ENCODE results near the gene ADGRA1.
"Not testable (repeated sequence)": the region's sequence is repeated elsewhere in the genome, so short reads cannot be mapped to it uniquely, and the experiment has no call there.

Gene ADGRA1

GRCh38 chr10:133162178-133162909, 74.6 kb downstream of the ADGRA1 start:
- peak in 44 of 56 donors; percentile 21 to 86 (median 64) for DNase-seq

DNA sequence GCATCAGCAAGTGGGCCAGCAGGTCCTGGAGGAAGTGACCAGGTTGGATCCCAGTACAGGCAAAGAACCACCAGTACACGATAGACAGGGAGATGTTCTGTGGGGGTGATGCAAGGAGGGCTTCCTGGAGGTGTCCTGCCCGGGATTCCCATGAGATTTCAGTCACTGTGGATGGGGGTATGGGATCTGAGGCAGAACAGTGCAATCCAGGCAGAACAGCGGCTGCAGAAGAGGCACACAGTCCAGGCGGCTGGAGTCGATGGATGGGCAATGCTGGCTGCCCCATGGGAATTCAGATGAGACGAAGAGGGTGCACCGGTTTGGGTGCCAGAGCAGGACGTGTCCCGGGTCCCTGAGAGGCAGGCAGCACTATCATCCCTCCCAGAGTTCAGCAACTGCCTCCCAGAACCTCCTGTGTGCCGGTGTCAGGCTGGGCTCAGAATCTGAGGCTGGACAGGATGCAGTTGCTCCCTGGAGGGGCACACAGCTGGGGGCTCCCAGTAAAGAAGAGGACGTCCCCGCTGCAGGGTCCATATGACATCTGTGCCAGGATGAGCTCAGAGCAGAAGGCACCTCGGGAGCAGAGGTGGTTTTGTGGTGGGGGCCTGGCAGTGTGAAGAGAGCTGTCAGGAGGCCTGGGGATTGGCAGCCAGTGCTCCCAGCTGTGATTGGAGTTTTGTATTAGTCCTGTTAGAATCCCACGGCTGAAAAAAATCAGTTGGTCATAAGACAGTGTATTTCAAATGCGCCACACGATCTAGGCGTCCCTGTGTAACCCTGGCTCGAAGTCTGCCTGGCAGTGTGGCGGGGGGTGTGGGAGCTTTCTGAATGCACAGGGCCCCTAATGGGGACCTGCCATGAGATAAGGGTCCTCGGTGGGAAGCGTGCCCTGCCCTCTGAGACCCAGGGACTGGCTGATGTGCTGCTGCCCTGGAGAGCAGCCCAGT, 75.5 kb downstream of the ADGRA1 start:
- DNase-seq: peak in 8 of 56 donors; percentile 16 to 60 (median 44)

GRCh38 chr10:133163889-133164815, 76.4 kb downstream of the ADGRA1 start:
- DNase-seq: peak in 10 of 56 donors; percentile 22 to 57 (median 38)

DNA sequence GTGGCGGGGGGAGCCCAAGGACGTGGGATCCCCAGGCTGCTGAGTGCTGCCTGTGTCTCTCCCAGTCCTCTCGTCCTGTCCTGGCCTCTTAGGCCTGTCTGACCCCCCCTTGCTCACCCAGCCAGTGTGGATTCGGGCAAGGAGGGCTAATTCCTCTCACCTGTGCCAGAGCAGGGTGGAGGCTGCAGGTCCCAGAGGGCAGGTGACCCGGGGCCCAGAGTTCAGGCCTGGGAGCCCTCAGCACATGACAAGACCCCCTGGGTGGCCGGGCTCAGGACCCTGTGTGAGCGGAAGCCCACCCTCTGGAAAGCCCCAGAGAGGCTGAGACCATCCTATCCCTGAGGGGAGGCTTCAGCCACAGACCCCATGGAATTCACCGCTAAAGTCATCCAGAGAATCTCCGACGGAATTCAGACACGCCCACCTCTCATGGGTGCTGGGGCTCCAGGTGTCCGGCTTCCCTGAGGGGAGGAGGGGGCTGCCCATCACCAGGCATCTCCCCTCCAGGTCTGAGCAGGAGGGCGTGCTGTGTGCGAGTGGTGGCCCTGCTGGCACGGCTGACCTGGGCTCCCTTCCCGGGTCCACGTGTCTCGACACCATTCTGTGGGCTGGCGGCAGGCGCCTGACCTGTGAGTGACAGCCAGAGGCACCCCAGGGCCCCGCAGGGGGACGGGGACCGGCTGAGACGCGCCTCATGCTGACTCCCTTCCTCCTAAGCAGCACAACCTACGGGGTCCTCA, 77.3 kb downstream of the ADGRA1 start:
- DNase-seq: no peak

DNA sequence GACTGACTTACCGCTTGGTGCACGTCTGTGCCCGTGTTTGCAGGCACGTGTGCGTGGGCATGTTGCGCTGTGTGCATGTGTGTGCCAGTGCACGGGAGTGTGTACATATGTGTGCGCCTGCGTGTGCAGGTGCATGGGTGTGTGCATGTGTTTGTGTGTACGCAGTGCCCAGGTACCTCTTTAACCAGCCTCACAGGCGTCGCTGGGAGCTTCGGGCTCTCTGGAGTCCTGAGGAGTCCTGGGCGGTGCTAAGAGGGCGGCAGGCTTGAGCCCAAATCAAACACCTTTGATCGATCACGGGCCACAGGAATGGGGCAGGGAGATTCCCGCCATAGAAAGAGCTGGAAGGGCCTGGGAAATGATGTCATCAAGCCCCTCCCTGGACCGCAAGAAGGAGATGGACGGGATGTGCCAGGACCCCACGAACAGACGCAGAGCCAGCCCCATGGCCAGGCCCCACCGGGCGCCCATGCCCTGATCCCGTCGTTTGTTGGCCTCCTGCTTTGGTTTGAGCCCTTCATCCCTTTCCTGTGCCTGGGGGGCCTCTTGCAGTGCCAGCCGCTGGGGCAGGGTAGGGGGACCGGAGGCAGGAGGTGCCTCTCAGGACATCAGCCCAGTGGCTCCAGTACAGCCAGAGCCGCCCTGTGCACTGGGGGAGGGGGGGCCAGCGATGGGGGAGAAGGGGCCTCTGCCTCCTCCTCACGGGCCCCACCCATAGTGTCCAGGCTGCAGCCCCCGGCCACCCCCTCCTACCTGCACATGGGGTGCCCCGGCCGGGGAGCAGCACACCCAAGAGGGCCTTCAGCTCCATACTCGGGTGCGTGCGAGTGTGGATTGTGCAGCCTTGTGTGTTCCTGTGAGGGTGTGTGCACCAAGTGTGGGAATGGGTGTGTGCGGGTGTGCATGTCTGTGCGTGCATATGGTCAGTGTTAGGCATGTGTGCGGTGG, 78.1 kb downstream of the ADGRA1 start:
- DNase-seq: no peak

DNA sequence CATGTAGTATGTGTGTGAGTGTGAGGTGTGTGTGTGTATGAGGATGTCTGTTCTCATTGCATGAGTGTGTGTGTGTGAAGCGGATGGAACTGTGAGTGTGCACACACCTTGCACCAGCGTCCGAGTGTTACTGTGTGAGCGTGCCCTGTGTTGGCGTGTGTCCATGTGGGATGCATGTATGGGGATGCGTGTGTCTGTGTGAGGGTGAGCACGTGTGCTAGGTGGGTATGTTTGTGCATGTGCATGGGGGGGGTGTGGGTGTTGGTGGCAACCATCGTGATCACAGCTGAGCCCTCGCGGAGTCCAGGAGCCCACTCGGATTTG, 78.7 kb downstream of the ADGRA1 start:
- DNase-seq: no peak

- DNase-seq: peak in 28 of 56 donors; percentile 21 to 83 (median 62)
These were observed 79.3 kb downstream of the ADGRA1 start for GRCh38 chr10:133166828-133167692.

DNA sequence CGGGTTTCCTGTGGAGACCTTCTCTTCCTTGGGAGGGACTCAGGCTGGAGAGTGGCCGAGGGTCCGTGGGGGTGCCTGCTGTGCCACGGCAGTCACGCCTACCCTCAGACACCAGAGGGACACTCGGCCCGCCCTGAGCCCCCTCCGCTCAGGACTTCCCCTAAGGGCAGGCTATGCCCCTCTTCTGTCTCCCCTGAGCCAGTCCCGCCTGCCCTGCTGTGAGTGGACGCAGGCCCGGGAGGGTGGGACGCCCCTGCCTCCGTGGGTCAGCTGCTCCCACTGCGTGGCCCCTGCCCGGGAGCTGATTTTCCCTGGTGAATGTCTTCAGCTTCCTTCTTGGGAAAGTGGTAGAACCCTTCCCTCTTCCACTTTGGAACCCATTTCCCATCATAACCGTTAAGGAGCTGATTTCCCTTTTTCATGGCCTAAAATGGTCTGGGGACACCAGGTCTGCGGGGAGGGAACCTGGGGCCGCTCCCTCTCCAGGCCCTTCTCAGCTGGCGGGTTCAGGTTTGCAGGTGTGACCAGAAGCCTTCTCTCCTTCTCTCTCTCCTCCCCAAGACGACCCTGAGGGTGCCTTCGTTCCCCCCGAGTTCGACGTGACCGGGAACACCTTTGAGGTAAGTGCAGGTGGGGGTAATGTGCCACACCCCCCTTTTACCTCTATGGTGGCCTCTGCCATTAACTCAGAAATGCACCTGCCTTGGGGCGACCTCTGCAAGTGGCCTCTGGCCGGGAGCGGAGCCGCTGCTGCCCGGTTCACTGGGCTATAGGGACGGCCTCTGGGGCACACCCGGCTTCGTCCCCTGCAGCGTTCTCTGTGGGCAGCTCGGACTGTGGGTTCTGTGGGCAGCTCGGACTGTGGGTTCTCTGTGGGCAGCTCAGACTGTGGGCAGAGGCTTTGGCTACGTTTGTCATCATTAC, 80.2 kb downstream of the ADGRA1 start:
- no peak for DNase-seq

DNA sequence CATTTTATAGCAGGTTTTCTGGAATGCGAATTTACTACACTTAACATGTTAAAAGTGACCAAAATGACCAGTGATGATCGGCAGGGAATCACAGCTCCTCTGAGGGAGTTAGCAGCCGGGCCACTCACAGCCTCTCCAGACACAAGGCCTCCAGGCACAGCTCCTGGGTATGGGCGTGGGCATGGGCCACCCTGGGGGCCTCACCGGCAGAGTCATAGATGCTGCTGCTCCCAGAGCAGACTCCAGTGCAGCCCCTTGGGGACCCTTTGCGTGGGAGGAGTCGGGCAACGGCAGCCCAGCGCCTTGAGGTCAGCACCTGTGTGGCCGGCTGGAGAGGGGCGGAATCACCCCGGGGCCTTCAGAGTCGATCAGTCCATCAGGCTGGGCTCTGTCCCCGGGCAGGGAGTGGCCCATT, 80.9 kb downstream of the ADGRA1 start:
- no peak for DNase-seq

GRCh38 chr10:133169173-133169947, 81.6 kb downstream of the ADGRA1 start:
- no peak for DNase-seq

DNA sequence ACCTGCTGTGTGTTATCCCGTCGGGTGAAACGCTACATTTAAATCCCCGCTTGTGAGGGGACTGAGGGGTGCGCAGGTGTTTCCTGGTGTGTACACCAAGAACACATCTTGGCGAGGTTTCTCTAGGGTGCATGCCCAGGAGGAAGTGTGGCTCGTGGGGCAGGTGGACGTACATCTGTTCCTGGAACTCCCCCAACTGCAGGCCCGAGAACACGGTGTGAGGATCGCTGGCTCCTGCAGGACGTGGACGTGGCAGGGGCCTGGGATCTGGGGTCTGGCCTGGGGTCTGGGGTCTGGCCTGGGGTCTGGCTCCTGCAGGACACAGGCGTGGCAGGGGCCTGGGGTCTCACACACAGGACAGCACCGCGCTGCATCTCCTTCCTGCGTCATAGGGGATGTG, 82.4 kb downstream of the ADGRA1 start:
- DNase-seq: no peak

DNA sequence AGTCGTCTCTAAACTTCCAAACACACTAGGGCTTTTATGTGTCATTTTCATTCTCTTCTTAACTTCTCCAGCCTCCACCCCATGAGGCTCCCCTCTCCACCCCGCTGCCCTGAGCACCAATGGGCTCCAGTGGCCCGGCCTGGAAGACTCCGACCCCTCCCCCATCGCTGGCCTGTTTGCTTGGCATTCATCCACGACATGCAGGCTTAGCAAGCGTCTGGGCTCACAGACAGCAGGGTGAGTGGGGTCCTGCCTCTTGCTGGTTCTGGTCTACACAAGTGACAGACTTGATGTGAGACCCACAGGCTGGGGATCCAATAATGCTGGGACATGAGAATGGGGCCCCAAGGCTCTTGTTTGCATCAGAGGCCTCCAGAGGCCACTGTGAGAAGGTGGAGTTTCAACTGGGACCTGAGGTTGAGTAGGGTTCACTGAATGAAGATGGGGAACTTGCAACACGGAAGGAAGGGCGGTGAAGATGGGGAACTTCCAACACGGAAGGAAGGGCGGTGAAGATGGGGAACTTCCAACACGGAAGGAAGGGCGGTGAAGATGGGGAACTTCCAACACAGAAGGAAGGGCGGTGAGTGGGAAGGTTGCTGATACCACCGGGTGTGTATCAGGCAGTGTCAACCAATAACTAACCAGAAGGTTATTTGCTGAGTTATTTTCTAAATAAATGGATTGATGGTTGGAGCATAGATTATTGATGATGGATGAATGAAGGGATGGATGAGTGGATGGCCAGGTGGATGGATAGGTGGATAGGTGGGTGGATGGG, 86.3 kb downstream of the ADGRA1 start:
- no peak for DNase-seq

DNA sequence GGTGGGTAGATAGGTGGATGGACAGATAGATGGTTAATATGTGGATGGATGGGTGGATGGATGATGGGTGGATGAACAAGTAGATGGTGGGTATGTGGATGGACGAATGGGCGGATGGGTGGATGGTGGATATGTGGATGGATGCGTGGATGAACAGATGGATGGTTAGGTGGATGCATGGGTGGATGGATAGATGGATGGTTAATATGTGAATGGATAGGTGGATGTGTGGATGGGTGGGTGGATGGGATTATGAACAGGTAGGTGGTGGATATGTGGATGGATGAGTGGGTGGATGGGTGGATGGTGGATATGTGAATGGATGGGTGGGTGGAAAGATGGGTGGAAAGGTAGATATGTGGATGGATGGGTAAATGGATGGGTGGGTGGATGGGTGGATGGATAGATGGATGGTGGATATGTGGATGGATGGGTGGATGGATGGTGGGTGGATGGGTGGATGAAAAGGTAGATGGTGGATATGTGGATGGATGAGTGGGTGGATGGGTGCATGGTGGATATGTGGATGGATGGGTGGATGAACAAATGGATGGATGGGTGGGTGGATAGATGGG, 87.1 kb downstream of the ADGRA1 start:
- DNase-seq: no peak

GRCh38 chr10:133175624-133176023, 87.9 kb downstream of the ADGRA1 start:
- not testable (repeated sequence) for DNase-seq

GRCh38 chr10:133176546-133176945, 88.8 kb downstream of the ADGRA1 start:
- DNase-seq: no peak

Data from amygdala (tissue), 56 donors.